HepG2 (cell line): Measurements from ENCODE around the gene SLC2A11. TPM values are rescaled to one million over a fixed set of nuclear protein-coding genes. Genes with fewer than 3 reads are reported as not detected.

Source experiments
- CCAR2 ChIP-seq: fragments of 200-400 bp; formaldehyde crosslinking; optimal IDR thresholded peaks from 2 replicates; pipeline ENCODE3; 2018; ENCODE audit warnings: low read depth, mild to moderate bottlenecking, low read length, moderate library complexity
- MLLT10 ChIP-seq: sonication (generic); formaldehyde crosslinking; IDR thresholded peaks from 2 replicates; pipeline ENCODE4 v1.4.0; 2020; ENCODE audit warnings: missing genetic modification reagents
- PHF20 ChIP-seq: sonication (generic); formaldehyde crosslinking; IDR thresholded peaks from 2 replicates; pipeline ENCODE4 v1.5.0; 2020; ENCODE audit warnings: mild to moderate bottlenecking, missing genetic modification reagents
- RBM22 ChIP-seq: fragments of 200-400 bp; formaldehyde crosslinking; optimal IDR thresholded peaks from 2 replicates; pipeline ENCODE3; 2017; ENCODE audit warnings: mild to moderate bottlenecking, low read length, moderate library complexity
- SETDB1 ChIP-seq: sonication (generic); formaldehyde crosslinking; IDR thresholded peaks from 2 replicates; pipeline ENCODE4 v1.5.1; 2020; ENCODE audit warnings: missing genetic modification reagents, mild to moderate bottlenecking, borderline replicate concordance
- ZMYM3 ChIP-seq: sonication (generic); formaldehyde crosslinking; IDR thresholded peaks from 2 replicates; pipeline ENCODE4 v1.5.1; 2020; ENCODE audit warnings: mild to moderate bottlenecking, missing genetic modification reagents
- ZMYM4 ChIP-seq: sonication (generic); formaldehyde crosslinking; IDR thresholded peaks from 2 replicates; pipeline ENCODE4 v1.8.1; 2023; ENCODE audit warnings: mild to moderate bottlenecking, missing genetic modification reagents
- ZNF567 ChIP-seq: sonication (generic); formaldehyde crosslinking; IDR thresholded peaks from 2 replicates; pipeline ENCODE4 v1.8.1; 2023; ENCODE audit warnings: mild to moderate bottlenecking, missing genetic modification reagents, borderline replicate concordance
- ZNF709 ChIP-seq: sonication (generic); formaldehyde crosslinking; IDR thresholded peaks from 2 replicates; pipeline ENCODE4 v1.5.0; 2020; ENCODE audit warnings: mild to moderate bottlenecking, missing genetic modification reagents
- ZNF75D ChIP-seq: sonication (generic); formaldehyde crosslinking; IDR thresholded peaks from 2 replicates; pipeline ENCODE4 v1.8.1; 2023; ENCODE audit warnings: missing genetic modification reagents, mild to moderate bottlenecking, borderline replicate concordance
- ZSCAN9 ChIP-seq: IDR thresholded peaks from 2 replicates; pipeline ENCODE4 v1.6.1; 2016; ENCODE audit warnings: borderline replicate concordance
- polyA plus RNA-seq, 8 experiments: library from polyadenylated mRNA; depleted of rRNA in 3 of 8; stranded (reverse) in 7 of 8; unstranded in 1 of 8; fragments of >200 nt; fragmentation: Illumina TruSeq in 4 of 8; extraction: Trizol in 4 of 8; gene quantifications; 2 replicates each; pipeline versions ENCODE4 v1.2.1 to v1.2.3, GENCODE V29; 2011 to 2016; ENCODE audit warnings: low read depth in 4 of 8, missing spikeins in 1 of 8, mixed read lengths in 1 of 8; ENCODE audit not compliant: insufficient read depth in 1 of 8
- total RNA-seq, 5 experiments: library from RNA; depleted of rRNA; stranded (reverse); fragments of >200 nt; fragmentation: Illumina TruSeq; extraction: Trizol; gene quantifications; 2 replicates each; pipeline ENCODE4 v1.2.3, GENCODE V29; 2016; ENCODE audit warnings: low read depth in 1 of 5
- TF ChIP-seq, protein P1 (sequence below): sonication (generic); formaldehyde crosslinking; IDR thresholded peaks from 2 replicates; pipeline ENCODE4 v1.8.1; 2023; ENCODE audit warnings: missing genetic modification reagents, inconsistent platforms, borderline replicate concordance
- TF ChIP-seq, protein P2 (sequence below): sonication (generic); formaldehyde crosslinking; IDR thresholded peaks from 2 replicates; pipeline ENCODE4 v1.4.0; 2020; ENCODE audit warnings: missing genetic modification reagents
- TF ChIP-seq, protein P3 (sequence below): sonication (generic); formaldehyde crosslinking; IDR thresholded peaks from 2 replicates; pipeline ENCODE4 v1.8.1; 2023; ENCODE audit warnings: mild to moderate bottlenecking, inconsistent platforms, moderate library complexity, missing genetic modification reagents, borderline replicate concordance
- TF ChIP-seq, protein P4 (sequence below): sonication (generic); formaldehyde crosslinking; IDR thresholded peaks from 2 replicates; pipeline ENCODE4 v1.8.0; 2022; ENCODE audit warnings: missing genetic modification reagents, mild to moderate bottlenecking, inconsistent platforms, borderline replicate concordance
- TF ChIP-seq, protein P5 (sequence below): IDR thresholded peaks from 2 replicates; pipeline ENCODE4 v1.4.0; 2020; ENCODE audit warnings: mild to moderate bottlenecking, missing genetic modification reagents

SLC2A11 gene
- total and polyA plus RNA-seq, 2 of the 13 experiments (the other 11 are each of a cell fraction or from before 2014, with no cell fraction given), result 15.2 to 15.4 TPM

DNA sequence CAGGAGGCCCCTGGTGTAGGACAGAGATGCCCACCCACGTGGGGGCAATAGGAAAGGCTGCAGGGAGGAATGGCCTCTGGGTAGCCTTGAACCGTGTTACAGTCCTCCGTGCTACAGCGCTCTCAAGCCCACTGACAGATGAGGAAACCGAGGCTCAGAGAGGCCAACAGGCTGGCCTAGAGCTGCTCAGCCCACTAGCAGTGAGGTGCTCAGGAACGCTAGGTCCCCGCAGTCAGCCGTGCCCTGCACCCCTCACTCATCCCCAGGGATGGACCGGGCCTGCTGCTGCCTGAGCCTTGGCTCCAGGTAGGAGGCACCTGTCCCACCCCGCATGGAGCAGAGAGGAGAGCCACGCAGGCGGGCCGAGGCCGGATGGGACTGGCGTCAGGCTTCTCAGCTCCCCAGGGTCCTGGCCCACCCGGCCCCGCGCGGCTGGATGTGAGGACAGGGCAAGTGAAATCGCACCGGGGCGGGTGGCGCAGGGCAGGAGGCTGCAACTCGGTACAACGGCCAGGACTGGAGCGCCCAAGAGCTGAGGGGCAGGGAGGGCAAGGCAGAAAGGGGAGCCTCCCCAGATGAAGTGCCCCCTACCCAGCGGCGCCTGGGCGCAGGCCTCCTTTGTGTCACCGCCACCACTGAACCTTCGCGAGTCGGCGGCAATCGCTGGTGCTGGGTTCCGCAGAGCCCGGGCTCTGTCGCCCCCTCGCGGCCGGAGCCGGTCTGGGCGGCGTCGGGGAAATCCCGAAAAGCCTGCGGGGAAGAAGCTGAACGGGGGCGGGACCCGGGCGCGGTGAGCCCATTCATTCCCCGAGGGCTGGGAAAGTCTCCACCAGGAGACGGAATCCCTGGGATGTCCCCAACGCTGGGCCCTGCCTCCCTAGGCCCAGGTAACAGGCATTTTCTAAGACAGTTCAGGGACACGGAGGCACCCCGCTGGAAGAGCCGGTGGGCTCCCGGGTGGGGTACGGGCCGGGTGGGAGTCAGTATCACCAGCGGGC, 8.4 kb upstream of the SLC2A11 start (continued):
- no peak; the same call in none of the 2 replicates for TF ChIP-seq ZMYM3 (CRISPR knock-in tag)
- TF ChIP-seq PHF20 (CRISPR knock-in tag), result 0 out of 2 replicates have a peak, but pooled peaks have one; percentile 28
- TF ChIP-seq RBM22, result no peak
- no peak for TF ChIP-seq MLLT10 (CRISPR knock-in tag)
- TF ChIP-seq ZMYM4 (CRISPR knock-in tag), result no peak; the same call in 1 of the 2 replicates
- TF ChIP-seq ZSCAN9, result 0 out of 2 replicates have a peak, but pooled peaks have one; percentile 43
- no peak for TF ChIP-seq ZNF567 (CRISPR knock-in tag)
- TF ChIP-seq ZNF709 (CRISPR knock-in tag), result no peak
- no peak for TF ChIP-seq SETDB1 (CRISPR knock-in tag)
- TF ChIP-seq, protein P1, sequence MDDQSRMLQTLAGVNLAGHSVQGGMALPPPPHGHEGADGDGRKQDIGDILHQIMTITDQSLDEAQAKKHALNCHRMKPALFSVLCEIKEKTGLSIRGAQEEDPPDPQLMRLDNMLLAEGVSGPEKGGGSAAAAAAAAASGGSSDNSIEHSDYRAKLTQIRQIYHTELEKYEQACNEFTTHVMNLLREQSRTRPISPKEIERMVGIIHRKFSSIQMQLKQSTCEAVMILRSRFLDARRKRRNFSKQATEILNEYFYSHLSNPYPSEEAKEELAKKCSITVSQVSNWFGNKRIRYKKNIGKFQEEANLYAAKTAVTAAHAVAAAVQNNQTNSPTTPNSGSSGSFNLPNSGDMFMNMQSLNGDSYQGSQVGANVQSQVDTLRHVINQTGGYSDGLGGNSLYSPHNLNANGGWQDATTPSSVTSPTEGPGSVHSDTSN (CRISPR knock-in tag), result no peak
- TF ChIP-seq, protein P2, sequence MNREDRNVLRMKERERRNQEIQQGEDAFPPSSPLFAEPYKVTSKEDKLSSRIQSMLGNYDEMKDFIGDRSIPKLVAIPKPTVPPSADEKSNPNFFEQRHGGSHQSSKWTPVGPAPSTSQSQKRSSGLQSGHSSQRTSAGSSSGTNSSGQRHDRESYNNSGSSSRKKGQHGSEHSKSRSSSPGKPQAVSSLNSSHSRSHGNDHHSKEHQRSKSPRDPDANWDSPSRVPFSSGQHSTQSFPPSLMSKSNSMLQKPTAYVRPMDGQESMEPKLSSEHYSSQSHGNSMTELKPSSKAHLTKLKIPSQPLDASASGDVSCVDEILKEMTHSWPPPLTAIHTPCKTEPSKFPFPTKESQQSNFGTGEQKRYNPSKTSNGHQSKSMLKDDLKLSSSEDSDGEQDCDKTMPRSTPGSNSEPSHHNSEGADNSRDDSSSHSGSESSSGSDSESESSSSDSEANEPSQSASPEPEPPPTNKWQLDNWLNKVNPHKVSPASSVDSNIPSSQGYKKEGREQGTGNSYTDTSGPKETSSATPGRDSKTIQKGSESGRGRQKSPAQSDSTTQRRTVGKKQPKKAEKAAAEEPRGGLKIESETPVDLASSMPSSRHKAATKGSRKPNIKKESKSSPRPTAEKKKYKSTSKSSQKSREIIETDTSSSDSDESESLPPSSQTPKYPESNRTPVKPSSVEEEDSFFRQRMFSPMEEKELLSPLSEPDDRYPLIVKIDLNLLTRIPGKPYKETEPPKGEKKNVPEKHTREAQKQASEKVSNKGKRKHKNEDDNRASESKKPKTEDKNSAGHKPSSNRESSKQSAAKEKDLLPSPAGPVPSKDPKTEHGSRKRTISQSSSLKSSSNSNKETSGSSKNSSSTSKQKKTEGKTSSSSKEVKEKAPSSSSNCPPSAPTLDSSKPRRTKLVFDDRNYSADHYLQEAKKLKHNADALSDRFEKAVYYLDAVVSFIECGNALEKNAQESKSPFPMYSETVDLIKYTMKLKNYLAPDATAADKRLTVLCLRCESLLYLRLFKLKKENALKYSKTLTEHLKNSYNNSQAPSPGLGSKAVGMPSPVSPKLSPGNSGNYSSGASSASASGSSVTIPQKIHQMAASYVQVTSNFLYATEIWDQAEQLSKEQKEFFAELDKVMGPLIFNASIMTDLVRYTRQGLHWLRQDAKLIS (CRISPR knock-in tag), result no peak
- no peak for TF ChIP-seq CCAR2
- TF ChIP-seq ZNF75D (CRISPR knock-in tag), result no peak
- TF ChIP-seq, protein P3, sequence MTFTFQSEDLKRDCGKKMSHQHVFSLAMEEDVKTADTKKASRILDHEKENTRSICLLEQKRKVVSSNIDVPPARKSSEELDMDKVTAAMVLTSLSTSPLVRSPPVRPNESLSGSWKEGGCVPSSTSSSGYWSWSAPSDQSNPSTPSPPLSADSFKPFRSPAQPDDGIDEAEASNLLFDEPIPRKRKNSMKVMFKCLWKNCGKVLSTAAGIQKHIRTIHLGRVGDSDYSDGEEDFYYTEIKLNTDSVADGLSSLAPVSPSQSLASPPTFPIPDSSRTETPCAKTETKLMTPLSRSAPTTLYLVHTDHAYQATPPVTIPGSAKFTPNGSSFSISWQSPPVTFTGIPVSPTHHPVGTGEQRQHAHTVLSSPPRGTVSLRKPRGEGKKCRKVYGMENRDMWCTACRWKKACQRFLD, result 0 out of 2 replicates have a peak, but pooled peaks have one; percentile 35
- TF ChIP-seq, protein P4, sequence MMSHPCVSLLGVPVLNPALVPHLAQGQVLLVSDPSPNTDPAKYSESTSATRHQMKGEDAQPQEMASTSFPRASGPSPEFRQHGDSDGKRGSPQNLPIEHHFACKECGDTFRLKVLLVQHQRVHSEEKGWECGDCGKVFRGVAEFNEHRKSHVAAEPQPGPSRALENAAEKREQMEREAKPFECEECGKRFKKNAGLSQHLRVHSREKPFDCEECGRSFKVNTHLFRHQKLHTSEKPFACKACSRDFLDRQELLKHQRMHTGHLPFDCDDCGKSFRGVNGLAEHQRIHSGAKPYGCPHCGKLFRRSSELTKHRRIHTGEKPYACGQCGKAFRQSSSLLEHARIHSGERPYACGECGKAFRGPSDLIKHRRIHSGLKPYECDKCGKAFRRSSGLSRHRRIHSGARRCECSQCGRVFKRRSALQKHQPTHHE, result no peak
- TF ChIP-seq, protein P5, sequence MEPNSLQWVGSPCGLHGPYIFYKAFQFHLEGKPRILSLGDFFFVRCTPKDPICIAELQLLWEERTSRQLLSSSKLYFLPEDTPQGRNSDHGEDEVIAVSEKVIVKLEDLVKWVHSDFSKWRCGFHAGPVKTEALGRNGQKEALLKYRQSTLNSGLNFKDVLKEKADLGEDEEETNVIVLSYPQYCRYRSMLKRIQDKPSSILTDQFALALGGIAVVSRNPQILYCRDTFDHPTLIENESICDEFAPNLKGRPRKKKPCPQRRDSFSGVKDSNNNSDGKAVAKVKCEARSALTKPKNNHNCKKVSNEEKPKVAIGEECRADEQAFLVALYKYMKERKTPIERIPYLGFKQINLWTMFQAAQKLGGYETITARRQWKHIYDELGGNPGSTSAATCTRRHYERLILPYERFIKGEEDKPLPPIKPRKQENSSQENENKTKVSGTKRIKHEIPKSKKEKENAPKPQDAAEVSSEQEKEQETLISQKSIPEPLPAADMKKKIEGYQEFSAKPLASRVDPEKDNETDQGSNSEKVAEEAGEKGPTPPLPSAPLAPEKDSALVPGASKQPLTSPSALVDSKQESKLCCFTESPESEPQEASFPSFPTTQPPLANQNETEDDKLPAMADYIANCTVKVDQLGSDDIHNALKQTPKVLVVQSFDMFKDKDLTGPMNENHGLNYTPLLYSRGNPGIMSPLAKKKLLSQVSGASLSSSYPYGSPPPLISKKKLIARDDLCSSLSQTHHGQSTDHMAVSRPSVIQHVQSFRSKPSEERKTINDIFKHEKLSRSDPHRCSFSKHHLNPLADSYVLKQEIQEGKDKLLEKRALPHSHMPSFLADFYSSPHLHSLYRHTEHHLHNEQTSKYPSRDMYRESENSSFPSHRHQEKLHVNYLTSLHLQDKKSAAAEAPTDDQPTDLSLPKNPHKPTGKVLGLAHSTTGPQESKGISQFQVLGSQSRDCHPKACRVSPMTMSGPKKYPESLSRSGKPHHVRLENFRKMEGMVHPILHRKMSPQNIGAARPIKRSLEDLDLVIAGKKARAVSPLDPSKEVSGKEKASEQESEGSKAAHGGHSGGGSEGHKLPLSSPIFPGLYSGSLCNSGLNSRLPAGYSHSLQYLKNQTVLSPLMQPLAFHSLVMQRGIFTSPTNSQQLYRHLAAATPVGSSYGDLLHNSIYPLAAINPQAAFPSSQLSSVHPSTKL (CRISPR knock-in tag), result peak; percentile 54; the same call in 1 of the 2 replicates
